HG03175 (cell line): ENCODE measurements around the gene MSI2.

Experiments used
- ATAC-seq: cut with Tn5 transposase; IDR thresholded peaks from one replicate; pipeline ENCODE4 v1.9.1; 2021; ENCODE audit warnings: mild to moderate bottlenecking, moderate library complexity; ENCODE audit not compliant: unreplicated experiment

The MSI2 gene

DNA sequence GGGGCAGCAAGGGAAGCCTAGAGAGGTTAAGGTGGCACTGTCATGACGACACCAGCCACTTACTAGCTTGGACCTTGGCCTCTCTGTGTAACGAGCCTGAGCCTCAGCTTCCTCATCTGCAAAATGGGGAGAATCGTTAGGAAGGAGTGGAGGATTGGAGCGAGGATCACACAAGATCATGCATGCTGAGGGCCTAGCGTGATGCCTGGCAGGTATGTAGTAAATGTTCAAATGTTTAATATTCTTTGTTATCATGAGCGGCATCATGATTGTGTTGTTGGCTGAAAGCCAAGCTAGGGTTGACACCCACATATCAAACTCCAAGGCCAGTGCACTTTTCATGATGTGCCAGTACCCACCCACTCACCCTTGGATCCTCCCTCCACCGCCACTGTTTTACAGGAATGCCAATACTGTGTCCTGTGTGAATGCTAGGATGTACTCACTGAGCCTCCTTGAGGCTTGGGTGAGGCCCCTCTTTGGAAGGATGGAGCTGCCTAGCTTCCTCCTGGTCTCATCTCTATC, 192.5 kb downstream of the MSI2 start:
- ATAC-seq: no peak

DNA sequence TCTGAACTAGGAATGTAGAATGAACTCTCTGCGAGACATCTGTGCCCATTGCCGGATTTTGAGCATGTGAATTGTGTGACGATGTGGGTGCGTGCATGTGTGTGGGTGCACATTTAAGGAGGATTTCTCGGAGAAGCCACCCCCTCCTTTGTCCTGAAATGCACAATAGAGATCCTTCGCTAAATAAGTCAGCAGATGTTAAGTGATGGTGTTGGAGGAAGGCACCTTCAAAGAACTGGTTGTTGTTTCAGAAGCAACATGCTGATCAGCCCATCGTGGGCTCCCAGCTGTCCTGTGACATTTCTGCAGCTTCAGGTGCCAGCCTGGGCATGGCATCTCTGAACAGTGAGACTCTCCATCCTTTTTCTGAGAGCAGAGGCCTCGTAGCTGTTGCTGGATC, 194.9 kb downstream of the MSI2 start:
- no peak for ATAC-seq

DNA sequence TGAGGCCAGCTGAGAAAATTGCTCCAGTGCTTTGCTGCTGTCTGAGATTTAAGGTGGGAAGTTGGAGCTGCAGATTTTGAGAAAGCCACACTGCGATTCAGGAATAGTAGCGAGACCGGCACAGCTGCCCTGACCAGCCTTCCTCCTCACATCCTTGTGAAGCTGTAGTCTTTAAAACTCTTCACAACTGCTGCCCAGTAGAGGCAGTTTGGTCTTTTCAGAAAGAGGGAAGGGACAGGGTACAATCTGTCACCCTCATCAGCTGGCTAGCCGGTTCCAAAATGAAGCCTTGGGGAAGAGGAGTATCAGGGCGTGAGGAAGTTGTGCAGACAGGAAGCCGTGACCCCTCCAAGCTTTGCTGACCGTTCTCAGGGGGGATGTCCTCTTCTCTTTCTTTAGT, 195.3 kb downstream of the MSI2 start:
- no peak for ATAC-seq

DNA sequence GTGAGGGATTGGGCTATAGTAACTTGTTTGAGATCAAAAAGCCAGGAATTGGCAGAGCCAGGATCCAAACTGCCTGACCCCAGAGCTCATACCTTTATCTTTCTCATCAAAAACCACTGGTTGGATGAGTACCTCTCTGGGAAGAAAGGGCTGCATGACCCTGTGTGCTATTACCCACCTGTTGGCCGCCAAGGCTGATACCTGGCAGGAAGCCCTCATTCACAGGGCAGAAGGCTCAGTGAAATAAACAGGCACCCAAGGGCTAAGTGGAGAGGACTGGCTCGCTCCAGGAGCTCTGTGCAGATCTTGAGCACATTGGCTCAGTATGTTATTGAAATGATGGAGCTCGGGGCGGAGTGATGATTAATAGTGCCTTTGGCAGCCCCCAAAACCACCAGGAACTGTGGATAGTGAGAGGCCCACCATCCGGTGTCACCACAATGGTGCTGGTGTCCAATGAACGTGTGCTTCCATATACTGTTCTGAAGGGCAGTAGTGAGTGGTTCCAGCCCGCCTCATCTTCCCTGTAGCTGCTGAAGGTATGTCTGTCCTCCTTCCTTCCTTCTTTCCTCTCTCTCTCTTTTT, 197.6 kb downstream of the MSI2 start:
- no peak for ATAC-seq

DNA sequence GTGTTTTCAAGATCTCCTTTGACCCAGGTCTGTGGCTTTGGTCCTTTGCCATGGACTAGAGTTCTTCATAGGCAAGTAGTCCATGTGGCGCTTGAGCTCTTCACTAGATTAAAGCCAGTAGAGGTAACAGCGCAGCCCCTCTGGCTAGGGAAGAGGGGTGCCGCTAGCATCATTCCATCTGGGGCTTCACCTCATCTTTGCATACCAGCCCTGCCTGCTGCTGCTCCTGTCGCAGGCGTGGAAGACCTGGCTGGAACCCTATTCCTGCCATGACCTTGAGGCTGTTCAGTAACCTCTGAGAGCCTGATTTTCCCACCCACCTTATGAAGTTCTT, 198.4 kb downstream of the MSI2 start:
- ATAC-seq: no peak

DNA sequence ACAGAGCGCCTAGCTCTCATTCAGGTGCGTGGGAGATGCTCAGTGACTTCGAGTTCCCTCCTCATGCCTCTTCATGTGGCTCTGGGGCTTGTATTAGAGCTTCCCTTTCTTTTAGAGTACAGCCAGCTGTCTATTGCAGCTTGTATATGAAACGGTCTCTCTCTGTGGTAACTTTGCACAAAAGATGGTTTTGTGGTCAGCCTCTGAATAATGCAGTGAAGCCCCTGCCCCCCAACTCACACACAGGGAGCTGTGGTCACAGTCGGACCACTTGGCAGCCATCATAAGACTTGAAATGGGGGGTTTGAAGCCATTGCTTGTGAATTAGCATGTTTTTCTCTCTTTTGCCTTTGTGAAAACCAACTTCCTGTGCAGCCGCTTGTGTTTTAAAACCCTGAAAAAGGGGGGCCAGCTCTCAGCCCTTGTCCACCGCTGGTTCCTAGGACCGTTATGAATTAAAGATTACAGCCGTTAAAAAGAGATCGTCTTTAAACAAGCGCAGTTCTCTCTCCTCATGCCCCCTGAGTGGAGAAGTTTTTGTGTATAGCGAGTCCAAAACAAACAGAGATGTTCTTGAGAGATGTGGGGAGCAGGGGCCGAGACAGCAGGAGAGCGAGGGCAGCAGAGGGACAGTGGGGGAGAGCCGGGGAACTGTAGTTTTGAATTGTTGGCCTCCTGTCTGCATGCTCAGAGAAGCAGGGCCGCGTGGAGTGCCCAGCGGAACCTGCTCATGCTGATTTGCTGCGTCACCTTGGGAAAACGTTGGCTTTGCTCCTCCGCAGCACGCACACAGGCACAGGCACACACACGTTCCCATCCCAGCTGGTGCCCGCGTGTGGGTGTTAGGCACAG, 199.0 kb downstream of the MSI2 start:
- peak; percentile 79 for ATAC-seq

DNA sequence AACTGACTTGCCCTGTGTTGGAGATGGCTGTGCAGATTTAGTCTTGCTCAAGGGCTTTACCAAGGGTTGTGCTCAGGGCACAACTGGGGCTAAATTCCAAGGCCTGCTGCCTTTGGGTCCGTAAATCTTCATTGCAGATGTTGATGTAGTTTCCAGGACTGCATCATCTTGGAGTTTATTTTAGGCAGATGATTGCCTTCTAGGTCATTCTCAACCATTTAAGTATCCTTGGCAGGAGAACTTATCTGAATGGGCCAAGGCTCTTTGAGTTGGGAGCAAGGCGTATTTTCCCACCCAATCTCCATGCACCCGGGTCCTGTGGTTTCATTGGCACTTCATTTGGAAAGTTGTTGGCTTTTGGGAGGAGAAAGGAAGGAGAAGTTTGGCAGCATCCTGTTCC, 200.3 kb downstream of the MSI2 start:
- no peak for ATAC-seq

DNA sequence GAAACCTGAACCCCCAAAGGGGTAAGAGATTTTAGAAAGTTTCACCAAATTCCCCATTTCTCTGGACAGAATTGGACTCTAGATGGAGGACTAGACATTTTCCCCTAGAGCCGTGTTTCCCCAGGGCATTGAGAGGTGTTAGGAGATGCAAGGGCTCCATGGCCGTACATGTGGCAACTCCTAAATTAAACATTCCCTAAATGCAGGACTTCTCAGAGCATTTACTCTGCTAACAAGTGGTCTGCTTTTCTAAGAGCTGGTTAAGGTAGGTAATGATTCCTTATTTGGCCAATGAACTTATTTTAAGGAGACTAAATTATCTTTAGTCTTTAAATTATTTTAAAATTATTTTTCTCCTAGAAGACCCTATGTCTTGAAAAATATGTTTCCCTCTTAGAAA, 200.9 kb downstream of the MSI2 start:
- no peak for ATAC-seq

DNA sequence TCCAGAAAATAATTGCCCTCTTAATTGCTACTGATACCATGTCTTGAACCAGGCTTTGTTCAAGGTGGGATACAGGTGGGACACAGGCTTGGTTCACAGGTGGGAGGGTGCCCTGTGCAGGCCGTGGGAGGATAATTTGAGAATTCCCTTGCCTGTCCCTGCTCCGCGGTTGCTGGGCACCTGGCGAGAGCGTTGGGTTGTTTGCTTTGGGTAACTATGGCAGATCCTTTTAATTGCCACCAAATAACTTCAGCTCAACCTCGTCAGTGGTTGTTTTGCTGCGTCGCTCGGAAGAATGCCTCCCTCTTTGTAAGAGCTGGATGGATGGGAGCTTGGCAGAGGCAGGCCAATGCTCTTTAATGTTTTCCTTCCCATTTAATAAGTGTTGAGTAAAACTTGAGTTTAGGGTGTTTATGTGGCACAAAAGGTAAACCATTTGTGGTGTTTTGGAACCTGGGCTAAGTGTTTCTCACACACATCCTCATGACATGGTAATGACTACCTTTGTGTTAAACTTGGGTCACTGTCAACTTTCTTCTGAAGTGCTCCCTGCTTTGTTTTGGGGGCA, 202.5 kb downstream of the MSI2 start:
- no peak for ATAC-seq

DNA sequence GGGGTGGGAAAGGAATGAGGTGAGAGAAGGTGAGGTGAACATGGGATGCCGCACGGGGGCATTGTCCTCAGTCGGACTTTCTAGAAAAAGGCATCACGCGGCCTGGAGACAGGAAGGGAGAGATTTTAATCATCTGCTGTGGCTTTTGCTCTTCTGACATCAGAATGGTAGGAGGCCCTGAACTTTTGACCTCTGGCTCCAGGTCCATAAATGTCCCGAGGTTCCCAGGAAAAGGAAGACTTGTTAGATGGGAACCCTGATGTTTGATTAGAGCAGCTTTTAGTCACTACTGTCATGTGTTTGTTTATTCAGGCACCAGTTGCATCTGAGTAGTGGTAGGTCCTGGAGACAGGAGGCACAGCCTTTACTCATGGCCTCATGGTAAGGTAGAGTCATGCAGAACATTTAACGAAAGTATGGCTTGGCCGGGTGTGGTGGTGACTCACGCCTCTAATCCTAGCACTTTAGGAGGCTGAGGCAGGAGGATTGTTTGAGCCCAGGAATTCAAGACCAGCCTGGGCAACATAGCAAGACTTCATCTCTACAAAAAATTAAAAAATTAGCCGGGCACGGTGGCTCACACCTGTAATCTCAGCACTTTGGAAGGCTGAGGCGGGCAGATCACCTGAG, 203.1 kb downstream of the MSI2 start:
- no peak for ATAC-seq

DNA sequence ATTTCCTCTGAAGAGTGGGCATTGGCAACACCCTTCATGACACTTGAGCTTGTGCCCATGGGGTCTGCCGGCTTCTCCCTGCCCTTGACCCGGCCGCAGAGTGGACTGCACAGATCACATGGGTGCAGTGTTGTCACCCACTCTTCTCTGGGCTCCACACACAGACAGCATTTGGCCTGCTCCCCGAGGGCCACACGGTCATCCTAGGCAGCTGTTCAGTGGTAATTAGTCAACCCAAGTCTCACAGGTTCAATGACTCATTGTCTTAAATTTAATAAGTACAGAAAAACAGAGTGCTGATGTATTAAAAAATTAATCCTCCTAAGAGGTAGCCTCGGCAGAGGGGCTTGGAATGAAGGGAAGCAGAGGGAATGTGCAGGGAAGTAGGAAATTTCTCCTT, 204.8 kb downstream of the MSI2 start:
- no peak for ATAC-seq

DNA sequence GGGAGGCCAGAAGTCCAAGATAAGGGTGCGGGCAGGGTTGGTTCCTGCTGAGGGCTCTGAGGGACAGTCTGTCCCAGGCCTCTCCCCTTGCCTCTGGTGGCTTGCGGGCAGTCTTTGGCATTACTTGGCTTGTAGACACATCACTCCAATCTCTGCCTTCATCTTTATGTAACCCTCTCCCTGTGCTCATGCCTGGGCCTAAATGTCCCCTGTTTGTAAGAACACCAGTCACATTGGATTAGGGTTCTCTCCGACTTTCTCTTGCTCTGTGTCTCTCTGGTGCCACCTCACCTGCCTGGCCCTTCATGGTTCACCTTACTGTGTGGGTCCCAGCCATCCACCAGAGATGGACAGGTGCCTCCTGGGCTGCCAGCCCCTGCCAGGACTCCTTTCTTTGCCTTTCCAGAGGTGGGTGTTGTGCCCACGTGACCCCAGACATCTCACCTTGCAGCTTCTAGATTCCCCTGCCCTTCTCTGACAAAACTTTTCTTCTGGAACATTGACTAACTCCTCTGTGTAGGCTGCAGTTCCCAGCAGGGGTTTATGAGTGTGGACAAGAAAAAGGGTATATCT, 205.8 kb downstream of the MSI2 start:
- no peak for ATAC-seq

DNA sequence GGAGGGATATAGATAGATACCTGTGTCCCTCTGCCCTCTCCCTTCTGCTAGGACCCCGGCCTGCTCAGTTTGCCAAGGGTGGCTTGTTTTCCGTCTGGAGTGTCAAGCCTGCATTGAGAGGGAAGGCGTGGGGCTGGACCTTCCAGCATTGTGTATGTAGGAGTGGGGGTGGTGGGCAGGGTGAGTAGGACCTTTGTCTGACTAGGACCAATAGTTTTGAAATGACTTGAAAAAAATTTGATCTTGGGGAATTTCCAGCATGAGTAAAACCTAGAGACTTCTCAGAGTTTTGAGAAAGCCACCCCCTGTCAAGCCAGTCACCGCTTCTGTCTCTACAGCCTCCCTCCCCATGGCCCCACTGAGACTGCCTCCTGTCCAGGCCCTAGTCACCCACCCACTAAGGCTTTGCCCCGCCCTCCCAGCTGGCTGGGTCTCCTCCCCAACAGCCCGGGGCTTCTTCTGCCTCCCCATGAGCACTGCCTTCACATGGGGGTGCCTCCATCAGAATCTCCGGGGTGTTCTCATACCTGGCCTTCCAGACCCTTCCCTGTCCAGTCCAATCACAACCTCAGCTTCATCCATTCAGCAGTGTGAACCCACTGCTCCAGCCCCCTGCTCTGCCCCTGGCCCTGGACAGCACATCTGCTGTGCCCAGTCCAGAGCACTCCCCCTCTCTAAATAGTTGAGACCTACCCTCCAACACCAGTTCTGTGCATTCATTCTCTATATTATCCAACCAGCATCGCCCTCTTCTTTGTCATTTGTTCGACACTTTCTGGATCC, 207.0 kb downstream of the MSI2 start:
- ATAC-seq: peak; percentile 87

DNA sequence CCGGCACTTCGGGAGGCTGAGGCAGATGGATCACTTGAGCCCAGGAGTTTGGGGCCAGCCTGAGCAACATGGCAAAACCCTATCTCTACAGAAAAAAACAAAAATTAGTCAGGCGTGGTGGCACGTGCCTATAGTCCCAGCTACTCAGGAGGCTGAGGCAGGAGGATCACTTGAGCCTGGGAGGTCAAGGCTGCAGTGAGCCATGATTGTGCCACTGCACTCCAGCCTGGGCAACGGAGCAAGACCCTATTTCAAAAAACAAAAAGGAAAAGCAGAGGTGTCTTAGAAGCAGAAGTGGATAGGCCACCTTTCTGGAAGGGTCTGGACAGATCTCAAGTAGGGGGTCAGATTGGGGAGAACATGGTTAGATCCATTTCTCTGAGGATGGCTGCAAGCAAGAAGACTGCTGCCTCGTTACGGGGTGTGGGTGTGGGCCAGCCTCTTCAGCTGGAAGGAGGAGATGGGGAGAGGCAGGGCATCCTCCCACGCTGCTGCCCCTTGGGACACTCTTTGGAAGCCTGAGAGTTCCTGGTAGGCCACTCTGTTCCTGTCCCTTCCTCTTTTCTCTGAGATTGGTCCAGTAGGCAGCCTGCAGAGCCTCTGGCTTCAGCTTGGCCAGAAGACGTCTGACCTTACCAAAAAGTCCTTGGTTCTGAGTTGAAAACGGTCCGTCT, 208.0 kb downstream of the MSI2 start:
- ATAC-seq: no peak

DNA sequence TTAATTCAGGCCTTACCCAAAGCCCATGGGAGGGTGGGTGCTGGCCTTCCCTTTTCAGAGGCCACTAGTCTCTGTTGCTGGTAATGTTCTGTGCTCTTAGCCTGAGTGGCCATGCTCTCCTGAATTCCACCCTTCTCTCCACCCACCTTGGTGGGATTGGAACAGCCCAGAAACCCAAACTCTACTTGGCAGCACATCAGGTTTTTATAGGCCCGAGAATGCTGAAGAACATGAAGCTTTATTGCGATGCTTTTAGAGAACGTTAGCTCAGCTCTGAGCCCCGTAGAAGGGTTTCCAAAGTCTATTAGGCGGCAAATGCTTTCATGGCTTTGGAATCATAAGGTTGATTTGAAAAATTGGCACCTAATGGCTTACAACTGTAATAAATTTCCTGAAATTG, 209.3 kb downstream of the MSI2 start:
- ATAC-seq: no peak

DNA sequence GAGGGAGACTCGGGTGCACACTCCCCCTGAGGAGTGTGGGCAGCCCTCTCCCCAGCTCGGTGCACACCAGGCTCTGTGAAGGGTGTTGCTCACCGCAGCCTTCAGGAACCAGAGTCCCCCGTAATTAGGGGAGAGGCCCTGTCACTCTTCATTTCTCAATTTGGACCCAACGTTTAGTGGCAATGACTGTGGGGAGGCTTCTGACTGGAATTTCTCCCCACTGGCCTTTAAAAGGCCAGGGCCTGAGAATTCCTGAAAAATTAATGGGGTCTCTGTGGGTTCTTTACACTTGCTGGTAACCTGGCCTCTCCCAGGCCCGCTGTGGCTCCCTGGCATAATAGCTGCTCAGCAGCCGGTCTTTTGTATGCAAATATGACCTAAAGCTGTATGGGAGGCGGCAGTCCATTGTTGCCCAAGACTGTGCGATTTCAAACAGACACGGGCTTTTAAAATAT, 209.7 kb downstream of the MSI2 start:
- ATAC-seq: no peak

DNA sequence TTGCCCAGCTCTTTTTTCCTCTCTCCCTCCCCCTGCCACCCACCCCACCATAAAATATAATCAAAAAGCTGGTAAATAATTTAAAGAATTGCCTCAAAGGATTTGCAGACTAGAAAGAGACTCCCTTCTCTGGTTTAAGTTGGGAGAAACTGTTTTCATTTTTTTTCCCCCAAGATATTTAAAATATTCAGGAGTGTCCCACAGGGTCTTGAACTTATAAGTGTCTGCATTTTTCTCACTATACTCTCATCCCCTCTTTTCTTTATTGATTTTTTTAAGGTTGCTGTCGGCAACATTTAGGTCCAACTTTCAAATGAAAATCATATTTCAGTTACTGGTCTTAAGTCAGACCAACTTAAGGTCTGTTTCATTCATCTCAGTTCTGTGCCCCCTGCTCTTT, 210.2 kb downstream of the MSI2 start:
- ATAC-seq: no peak

DNA sequence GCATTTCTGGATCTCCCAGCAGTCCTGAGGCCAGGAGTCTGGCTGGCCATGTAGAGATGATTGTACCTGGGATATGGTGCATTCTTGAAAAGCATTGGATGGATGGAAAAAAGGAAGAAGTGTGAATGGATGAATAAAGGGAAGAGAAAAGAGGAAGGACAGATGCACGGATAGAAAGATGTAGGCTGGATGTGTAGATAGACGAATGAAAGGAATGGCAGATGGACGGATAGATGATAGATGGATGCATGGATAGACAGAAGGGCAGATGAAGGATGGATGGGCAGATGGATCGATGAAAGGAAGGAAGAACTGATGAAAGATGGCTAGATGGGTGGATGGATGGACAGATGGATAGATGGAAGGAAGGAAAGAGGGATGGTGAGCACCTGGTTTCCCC, 210.9 kb downstream of the MSI2 start:
- no peak for ATAC-seq

DNA sequence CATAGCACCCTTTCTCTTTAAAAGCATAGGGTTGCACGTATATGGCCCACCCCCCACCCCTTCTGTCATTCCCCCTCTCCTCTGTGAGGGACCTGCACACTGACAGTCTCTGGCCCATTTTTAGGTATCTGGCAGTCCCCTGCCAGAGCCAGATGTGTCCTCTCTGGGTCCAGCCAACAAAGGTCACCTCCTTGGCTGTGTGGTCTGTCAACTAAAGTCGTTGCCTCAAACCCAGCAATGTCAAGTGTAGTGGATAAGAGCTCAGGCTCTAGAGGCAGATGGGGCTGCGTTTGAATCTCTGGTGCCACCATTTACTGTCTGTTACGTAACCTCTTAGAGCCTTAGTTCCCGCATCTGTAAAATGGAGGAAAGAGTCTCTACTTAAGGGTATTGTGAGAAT, 211.5 kb downstream of the MSI2 start:
- ATAC-seq: no peak
